Fibroblast of lung (primary cell): ENCODE measurements around the gene TGFBR2.

Experiments used
- CTCF ChIP-seq, 2 donors: IDR thresholded peaks in 1 of 2; conservative IDR thresholded peaks in 1 of 2; 1 replicate in 1 of 2; 2 replicates in 1 of 2; pipeline ENCODE4 v1.5.1; 2011 to 2012; ENCODE audit warnings: low read length in 2 of 2, control low read depth in 1 of 2, inconsistent platforms in 1 of 2, low read depth in 1 of 2, mild to moderate bottlenecking in 1 of 2
- EZH2 ChIP-seq: IDR thresholded peaks from 2 replicates; pipeline ENCODE4 v1.5.1; 2012; ENCODE audit warnings: low read length, control low read depth, mild to moderate bottlenecking; ENCODE audit errors: missing control alignments

- TF ChIP-seq EZH2 = no peak
- no peak for TF ChIP-seq CTCF (conservative IDR thresholded peaks at IDR 0.05 in 1 of 2, IDR thresholded peaks at IDR 0.05 in 1 of 2; ENCODE audit: low read depth in 1 of 2, low read length in 2 of 2)
Observed at GRCh38 chr3:30650348-30650995, 44.1 kb downstream of the TGFBR2 start.
